PFSK-1 (cell line): ENCODE results near the gene TMEM50B.

Source experiments
- POLR2AphosphoS5 ChIP-seq: IDR thresholded peaks from 2 replicates; pipeline ENCODE4 v1.6.1; 2012; ENCODE audit warnings: low read depth, mild to moderate bottlenecking, control low read depth, low read length, moderate library complexity
- TAF1 ChIP-seq: IDR thresholded peaks from 2 replicates; pipeline ENCODE4 v1.6.1; 2012; ENCODE audit warnings: low read length, control low read depth, borderline replicate concordance; ENCODE audit not compliant: insufficient read depth
- TF ChIP-seq, protein P1 (sequence below), 2 experiments: IDR thresholded peaks; 2 replicates each; pipeline versions ENCODE4 v1.6.1 to v1.8.0; 2011 to 2012; ENCODE audit warnings: low read depth in 2 of 2, low read length in 2 of 2, control low read depth in 1 of 2, inconsistent platforms in 1 of 2, mild to moderate bottlenecking in 1 of 2, moderate library complexity in 1 of 2; ENCODE audit not compliant: insufficient read depth in 1 of 2

DNA sequence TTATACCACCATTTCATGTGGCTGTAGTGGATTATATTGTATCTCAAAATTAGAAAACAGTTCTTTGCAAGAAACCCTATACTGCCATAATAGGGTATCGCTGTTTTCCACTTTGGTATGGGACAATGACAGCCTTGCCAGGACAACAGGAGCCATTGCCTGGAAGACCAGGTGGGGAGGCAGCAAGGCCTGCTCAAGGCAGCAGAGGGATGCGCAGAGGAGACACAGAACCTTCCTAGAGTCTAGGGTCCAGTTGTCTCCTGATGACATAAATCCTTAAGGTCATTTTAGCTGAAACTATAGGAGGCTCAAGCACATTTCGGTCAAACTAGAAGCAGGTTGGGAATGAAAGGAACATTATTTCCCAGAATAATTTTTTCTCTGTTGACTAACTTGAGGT is 48.9 kb downstream of the TMEM50B start:
- TF ChIP-seq, protein P1, sequence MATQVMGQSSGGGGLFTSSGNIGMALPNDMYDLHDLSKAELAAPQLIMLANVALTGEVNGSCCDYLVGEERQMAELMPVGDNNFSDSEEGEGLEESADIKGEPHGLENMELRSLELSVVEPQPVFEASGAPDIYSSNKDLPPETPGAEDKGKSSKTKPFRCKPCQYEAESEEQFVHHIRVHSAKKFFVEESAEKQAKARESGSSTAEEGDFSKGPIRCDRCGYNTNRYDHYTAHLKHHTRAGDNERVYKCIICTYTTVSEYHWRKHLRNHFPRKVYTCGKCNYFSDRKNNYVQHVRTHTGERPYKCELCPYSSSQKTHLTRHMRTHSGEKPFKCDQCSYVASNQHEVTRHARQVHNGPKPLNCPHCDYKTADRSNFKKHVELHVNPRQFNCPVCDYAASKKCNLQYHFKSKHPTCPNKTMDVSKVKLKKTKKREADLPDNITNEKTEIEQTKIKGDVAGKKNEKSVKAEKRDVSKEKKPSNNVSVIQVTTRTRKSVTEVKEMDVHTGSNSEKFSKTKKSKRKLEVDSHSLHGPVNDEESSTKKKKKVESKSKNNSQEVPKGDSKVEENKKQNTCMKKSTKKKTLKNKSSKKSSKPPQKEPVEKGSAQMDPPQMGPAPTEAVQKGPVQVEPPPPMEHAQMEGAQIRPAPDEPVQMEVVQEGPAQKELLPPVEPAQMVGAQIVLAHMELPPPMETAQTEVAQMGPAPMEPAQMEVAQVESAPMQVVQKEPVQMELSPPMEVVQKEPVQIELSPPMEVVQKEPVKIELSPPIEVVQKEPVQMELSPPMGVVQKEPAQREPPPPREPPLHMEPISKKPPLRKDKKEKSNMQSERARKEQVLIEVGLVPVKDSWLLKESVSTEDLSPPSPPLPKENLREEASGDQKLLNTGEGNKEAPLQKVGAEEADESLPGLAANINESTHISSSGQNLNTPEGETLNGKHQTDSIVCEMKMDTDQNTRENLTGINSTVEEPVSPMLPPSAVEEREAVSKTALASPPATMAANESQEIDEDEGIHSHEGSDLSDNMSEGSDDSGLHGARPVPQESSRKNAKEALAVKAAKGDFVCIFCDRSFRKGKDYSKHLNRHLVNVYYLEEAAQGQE (IDR thresholded peaks at IDR 0.05; ENCODE audit: insufficient read depth in 1 of 2, low read depth in 2 of 2, low read length in 2 of 2) = no peak
- TF ChIP-seq POLR2AphosphoS5 = no peak
- TF ChIP-seq TAF1 = no peak
